Hepatocyte (in vitro differentiated cells): ENCODE data around the gene TMEM108.

ENCODE experiments used
- EZH2 ChIP-seq: fragments of 200-600 bp; sonication (generic); IDR thresholded peaks from 2 replicates; pipeline ENCODE4 v1.6.1; 2016; ENCODE audit warnings: antibody characterized with exemption, mild to moderate bottlenecking, borderline replicate concordance
- TF ChIP-seq, protein P1 (sequence below): fragments of 200-600 bp; sonication (generic); IDR thresholded peaks from 2 replicates; pipeline ENCODE4 v1.5.1; 2016; ENCODE audit warnings: antibody characterized with exemption, mild to moderate bottlenecking; ENCODE audit not compliant: poor library complexity

DNA sequence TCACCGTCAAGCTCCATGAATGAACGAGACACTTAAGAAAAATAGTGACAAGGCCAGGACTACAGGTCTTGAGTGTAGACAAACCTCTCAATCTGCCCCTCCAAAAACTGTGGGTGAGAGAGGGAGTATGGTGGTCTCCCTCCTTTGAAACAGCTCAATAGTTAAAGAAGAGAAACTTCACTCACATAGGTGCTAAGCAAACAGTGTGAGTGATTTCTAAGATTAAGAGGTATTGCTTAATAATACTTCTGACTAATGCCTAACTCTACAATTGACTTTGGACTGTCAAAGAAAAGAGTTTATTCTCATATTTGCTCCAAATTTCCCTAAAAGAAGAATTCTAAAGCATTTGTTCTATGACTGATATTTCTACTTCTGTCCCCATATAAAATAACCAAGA, 17.0 kb upstream of the TMEM108 start:
- TF ChIP-seq EZH2 = no peak
- TF ChIP-seq, protein P1, sequence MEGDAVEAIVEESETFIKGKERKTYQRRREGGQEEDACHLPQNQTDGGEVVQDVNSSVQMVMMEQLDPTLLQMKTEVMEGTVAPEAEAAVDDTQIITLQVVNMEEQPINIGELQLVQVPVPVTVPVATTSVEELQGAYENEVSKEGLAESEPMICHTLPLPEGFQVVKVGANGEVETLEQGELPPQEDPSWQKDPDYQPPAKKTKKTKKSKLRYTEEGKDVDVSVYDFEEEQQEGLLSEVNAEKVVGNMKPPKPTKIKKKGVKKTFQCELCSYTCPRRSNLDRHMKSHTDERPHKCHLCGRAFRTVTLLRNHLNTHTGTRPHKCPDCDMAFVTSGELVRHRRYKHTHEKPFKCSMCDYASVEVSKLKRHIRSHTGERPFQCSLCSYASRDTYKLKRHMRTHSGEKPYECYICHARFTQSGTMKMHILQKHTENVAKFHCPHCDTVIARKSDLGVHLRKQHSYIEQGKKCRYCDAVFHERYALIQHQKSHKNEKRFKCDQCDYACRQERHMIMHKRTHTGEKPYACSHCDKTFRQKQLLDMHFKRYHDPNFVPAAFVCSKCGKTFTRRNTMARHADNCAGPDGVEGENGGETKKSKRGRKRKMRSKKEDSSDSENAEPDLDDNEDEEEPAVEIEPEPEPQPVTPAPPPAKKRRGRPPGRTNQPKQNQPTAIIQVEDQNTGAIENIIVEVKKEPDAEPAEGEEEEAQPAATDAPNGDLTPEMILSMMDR = no peak
